ENCODE results near the gene ADAMTSL3.

- TF ChIP-seq FOXM1 (IDR thresholded peaks at IDR 0.05; ENCODE audit: borderline replicate concordance): no peak
- TF ChIP-seq CTBP1 (IDR thresholded peaks at IDR 0.05; ENCODE audit: borderline replicate concordance): no peak
These were observed 369.7 kb downstream of the ADAMTSL3 start for GRCh38 chr15:84023636-84024035.

Measured in HEK293T (cell line).